ENCODE data around the gene C9orf85.

DNA sequence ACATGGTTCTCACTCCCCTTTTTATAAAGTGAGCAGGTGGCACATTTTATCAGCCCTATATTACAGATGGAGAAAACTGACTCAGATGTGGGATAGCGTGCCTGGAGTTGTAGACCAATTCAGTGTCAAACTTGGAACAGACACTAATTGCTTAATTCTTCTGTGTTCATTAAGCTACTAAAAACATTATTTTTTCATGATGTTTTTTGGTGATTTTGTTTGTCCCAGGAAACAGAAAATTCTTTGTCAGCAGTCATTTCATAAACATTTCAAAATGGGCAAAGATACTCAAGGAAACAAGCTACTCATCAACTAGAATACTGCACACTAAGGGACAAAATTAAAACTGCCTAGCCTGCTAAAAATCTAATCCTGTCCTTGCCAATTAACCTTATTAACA, 2.6 kb upstream of the C9orf85 start:
- TF ChIP-seq, protein P1, sequence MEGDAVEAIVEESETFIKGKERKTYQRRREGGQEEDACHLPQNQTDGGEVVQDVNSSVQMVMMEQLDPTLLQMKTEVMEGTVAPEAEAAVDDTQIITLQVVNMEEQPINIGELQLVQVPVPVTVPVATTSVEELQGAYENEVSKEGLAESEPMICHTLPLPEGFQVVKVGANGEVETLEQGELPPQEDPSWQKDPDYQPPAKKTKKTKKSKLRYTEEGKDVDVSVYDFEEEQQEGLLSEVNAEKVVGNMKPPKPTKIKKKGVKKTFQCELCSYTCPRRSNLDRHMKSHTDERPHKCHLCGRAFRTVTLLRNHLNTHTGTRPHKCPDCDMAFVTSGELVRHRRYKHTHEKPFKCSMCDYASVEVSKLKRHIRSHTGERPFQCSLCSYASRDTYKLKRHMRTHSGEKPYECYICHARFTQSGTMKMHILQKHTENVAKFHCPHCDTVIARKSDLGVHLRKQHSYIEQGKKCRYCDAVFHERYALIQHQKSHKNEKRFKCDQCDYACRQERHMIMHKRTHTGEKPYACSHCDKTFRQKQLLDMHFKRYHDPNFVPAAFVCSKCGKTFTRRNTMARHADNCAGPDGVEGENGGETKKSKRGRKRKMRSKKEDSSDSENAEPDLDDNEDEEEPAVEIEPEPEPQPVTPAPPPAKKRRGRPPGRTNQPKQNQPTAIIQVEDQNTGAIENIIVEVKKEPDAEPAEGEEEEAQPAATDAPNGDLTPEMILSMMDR (IDR thresholded peaks at IDR 0.05; ENCODE audit: insufficient read depth, low read length) = no peak
- TF ChIP-seq POLR2AphosphoS5 (IDR thresholded peaks at IDR 0.05; ENCODE audit: low read depth) (no peak), SPI1 (IDR thresholded peaks at IDR 0.05; ENCODE audit: borderline replicate concordance, low read depth) (no peak), GABPA (IDR thresholded peaks at IDR 0.05; ENCODE audit: low read depth) (no peak)
- TF ChIP-seq, protein P2, sequence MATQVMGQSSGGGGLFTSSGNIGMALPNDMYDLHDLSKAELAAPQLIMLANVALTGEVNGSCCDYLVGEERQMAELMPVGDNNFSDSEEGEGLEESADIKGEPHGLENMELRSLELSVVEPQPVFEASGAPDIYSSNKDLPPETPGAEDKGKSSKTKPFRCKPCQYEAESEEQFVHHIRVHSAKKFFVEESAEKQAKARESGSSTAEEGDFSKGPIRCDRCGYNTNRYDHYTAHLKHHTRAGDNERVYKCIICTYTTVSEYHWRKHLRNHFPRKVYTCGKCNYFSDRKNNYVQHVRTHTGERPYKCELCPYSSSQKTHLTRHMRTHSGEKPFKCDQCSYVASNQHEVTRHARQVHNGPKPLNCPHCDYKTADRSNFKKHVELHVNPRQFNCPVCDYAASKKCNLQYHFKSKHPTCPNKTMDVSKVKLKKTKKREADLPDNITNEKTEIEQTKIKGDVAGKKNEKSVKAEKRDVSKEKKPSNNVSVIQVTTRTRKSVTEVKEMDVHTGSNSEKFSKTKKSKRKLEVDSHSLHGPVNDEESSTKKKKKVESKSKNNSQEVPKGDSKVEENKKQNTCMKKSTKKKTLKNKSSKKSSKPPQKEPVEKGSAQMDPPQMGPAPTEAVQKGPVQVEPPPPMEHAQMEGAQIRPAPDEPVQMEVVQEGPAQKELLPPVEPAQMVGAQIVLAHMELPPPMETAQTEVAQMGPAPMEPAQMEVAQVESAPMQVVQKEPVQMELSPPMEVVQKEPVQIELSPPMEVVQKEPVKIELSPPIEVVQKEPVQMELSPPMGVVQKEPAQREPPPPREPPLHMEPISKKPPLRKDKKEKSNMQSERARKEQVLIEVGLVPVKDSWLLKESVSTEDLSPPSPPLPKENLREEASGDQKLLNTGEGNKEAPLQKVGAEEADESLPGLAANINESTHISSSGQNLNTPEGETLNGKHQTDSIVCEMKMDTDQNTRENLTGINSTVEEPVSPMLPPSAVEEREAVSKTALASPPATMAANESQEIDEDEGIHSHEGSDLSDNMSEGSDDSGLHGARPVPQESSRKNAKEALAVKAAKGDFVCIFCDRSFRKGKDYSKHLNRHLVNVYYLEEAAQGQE (IDR thresholded peaks at IDR 0.05; ENCODE audit: insufficient replicate concordance, low read depth) = no peak

All from HL-60 (cell line).